GM12878 (cell line): ENCODE measurements around the gene VSTM5. TPM values are rescaled to one million over a fixed set of nuclear protein-coding genes. Genes with fewer than 3 reads are reported as not detected.

ENCODE experiments used
- BRCA1 ChIP-seq: IDR thresholded peaks from 2 replicates; pipeline ENCODE4 v1.6.1; 2011; ENCODE audit warnings: low read depth, low read length, improper control_type of control experiment
- CBFB ChIP-seq: IDR thresholded peaks from 2 replicates; pipeline ENCODE4 v1.6.1; 2016; ENCODE audit warnings: antibody characterized with exemption, low read depth
- CHD1 ChIP-seq: IDR thresholded peaks from 2 replicates; pipeline ENCODE4 v1.6.1; 2012; ENCODE audit warnings: low read depth, low read length, improper control_type of control experiment
- DPF2 ChIP-seq: fragments of 450-650 bp; IDR thresholded peaks from 2 replicates; pipeline ENCODE4 v1.6.1; 2017; ENCODE audit warnings: mild to moderate bottlenecking
- EGR1 ChIP-seq, 2 experiments: IDR thresholded peaks; 1 replicate in 1 of 2; 2 replicates in 1 of 2; pipeline ENCODE4 v1.6.1; 2011 to 2012; ENCODE audit warnings: low read depth in 2 of 2, low read length in 2 of 2, borderline replicate concordance in 1 of 2, mild to moderate bottlenecking in 1 of 2, moderate library complexity in 1 of 2
- ESRRA ChIP-seq: IDR thresholded peaks from 2 replicates; pipeline ENCODE4 v1.6.1; 2012; ENCODE audit warnings: mild to moderate bottlenecking, low read length, improper control_type of control experiment
- HDGF ChIP-seq: fragments of 450-650 bp; IDR thresholded peaks from 2 replicates; pipeline ENCODE4 v1.6.1; 2016; ENCODE audit warnings: antibody characterized with exemption
- IKZF1 ChIP-seq: fragments of 450-650 bp; conservative IDR thresholded peaks from 2 replicates; pipeline ENCODE4 v1.6.1; 2017; ENCODE audit warnings: antibody characterized with exemption, mild to moderate bottlenecking
- IKZF2 ChIP-seq, 2 experiments: fragments of 450-650 bp; IDR thresholded peaks; 2 replicates each; pipeline ENCODE4 v1.6.1; 2017; ENCODE audit warnings: mild to moderate bottlenecking in 2 of 2, moderate library complexity in 2 of 2
- IRF4 ChIP-seq: IDR thresholded peaks from 2 replicates; pipeline ENCODE4 v1.6.1; 2011; ENCODE audit warnings: low read depth, low read length
- KAT2A ChIP-seq: conservative IDR thresholded peaks from 2 replicates; pipeline ENCODE4 v1.6.1; 2011; ENCODE audit warnings: low read depth, low read length; ENCODE audit not compliant: control insufficient read depth
- KLF5 ChIP-seq: fragments of 450-650 bp; IDR thresholded peaks from 2 replicates; pipeline ENCODE4 v1.6.1; 2014; ENCODE audit warnings: mild to moderate bottlenecking; ENCODE audit not compliant: partially characterized antibody
- MEF2A ChIP-seq: IDR thresholded peaks from 2 replicates; pipeline ENCODE4 v1.6.1; 2011; ENCODE audit warnings: low read depth, mild to moderate bottlenecking, low read length, moderate library complexity; ENCODE audit not compliant: insufficient read depth
- MTA2 ChIP-seq: fragments of 450-650 bp; IDR thresholded peaks from 2 replicates; pipeline ENCODE4 v1.6.1; 2016; ENCODE audit warnings: low read depth, mild to moderate bottlenecking, moderate library complexity
- MXI1 ChIP-seq: fragments of 150-350 bp; IDR thresholded peaks from 2 replicates; pipeline ENCODE4 v1.6.1; 2011; ENCODE audit warnings: low read depth, mild to moderate bottlenecking, inconsistent platforms, low read length, improper control_type of control experiment
- MYB ChIP-seq: fragments of 150-350 bp; IDR thresholded peaks from 2 replicates; pipeline ENCODE4 v1.6.1; 2014; ENCODE audit warnings: mild to moderate bottlenecking, low read depth, low read length, borderline replicate concordance
- NR2C1 ChIP-seq: fragments of 450-650 bp; IDR thresholded peaks from 2 replicates; pipeline ENCODE4 v1.6.1; 2017; ENCODE audit warnings: antibody characterized with exemption, mild to moderate bottlenecking, moderate library complexity
- POLR2AphosphoS5 ChIP-seq: IDR thresholded peaks from 2 replicates; pipeline ENCODE4 v1.6.1; 2011; ENCODE audit warnings: mild to moderate bottlenecking, low read length, inconsistent platforms
- POU2F2 ChIP-seq: IDR thresholded peaks from 3 replicates; pipeline ENCODE4 v1.6.1; 2011; ENCODE audit warnings: low read depth, mild to moderate bottlenecking, low read length, borderline replicate concordance
- SIN3A ChIP-seq: IDR thresholded peaks from 2 replicates; pipeline ENCODE4 v1.6.1; 2012; ENCODE audit warnings: low read depth, low read length, improper control_type of control experiment
- SMAD5 ChIP-seq: IDR thresholded peaks from 2 replicates; pipeline ENCODE4 v1.6.1; 2016; ENCODE audit warnings: antibody characterized with exemption, low read depth
- YBX1 ChIP-seq: fragments of 450-650 bp; IDR thresholded peaks from 2 replicates; pipeline ENCODE4 v1.6.1; 2016; ENCODE audit warnings: antibody characterized with exemption
- ZBED1 ChIP-seq: IDR thresholded peaks from 2 replicates; pipeline ENCODE4 v1.6.1; 2016; ENCODE audit warnings: borderline replicate concordance
- ZNF622 ChIP-seq: fragments of 450-650 bp; IDR thresholded peaks from 2 replicates; pipeline ENCODE4 v1.6.1; 2017; ENCODE audit warnings: mild to moderate bottlenecking, inconsistent platforms
- polyA plus RNA-seq, 11 experiments: library from polyadenylated mRNA; depleted of rRNA in 4 of 11; unstranded in 6 of 11; stranded (reverse) in 5 of 11; fragments of >200 nt; fragmentation: Nextera tagmentation in 4 of 11; fragmentation: Illumina TruSeq in 1 of 11; extraction: Ambion mirVana in 4 of 11; extraction: Trizol in 1 of 11; gene quantifications; 1 replicate in 1 of 11; 2 replicates in 10 of 11; pipeline versions ENCODE4 v1.2.1 to v1.2.3, GENCODE V29; 2011 to 2016; ENCODE audit warnings: inconsistent platforms in 2 of 11, missing spikeins in 2 of 11, low read depth in 1 of 11
- total RNA-seq, 4 experiments: library from RNA; depleted of rRNA in 3 of 4; stranded (reverse); fragments of >200 nt in 3 of 4; fragmentation: Illumina TruSeq in 1 of 4; extraction: Trizol in 1 of 4; gene quantifications; 2 replicates each; pipeline versions ENCODE4 v1.2.1 to v1.2.3, GENCODE V29; 2013 to 2021
- TF ChIP-seq, protein P1 (sequence below): fragments of 450-650 bp; IDR thresholded peaks from 2 replicates; pipeline ENCODE4 v1.6.1; 2018; ENCODE audit warnings: mild to moderate bottlenecking, low read depth, moderate library complexity; ENCODE audit not compliant: partially characterized antibody
- TF ChIP-seq, protein P2 (sequence below): fragments of 450-650 bp; IDR thresholded peaks from 2 replicates; pipeline ENCODE4 v1.6.1; 2016; ENCODE audit warnings: mild to moderate bottlenecking
- TF ChIP-seq, protein P3 (sequence below): fragments of 450-650 bp; IDR thresholded peaks from 2 replicates; pipeline ENCODE4 v1.6.1; 2018; ENCODE audit warnings: borderline replicate concordance, mild to moderate bottlenecking; ENCODE audit not compliant: partially characterized antibody

The VSTM5 gene
- total and polyA plus RNA-seq, 10 of the 15 experiments (the other 5 are each of a cell fraction or from before 2014, with no cell fraction given): not detected

DNA sequence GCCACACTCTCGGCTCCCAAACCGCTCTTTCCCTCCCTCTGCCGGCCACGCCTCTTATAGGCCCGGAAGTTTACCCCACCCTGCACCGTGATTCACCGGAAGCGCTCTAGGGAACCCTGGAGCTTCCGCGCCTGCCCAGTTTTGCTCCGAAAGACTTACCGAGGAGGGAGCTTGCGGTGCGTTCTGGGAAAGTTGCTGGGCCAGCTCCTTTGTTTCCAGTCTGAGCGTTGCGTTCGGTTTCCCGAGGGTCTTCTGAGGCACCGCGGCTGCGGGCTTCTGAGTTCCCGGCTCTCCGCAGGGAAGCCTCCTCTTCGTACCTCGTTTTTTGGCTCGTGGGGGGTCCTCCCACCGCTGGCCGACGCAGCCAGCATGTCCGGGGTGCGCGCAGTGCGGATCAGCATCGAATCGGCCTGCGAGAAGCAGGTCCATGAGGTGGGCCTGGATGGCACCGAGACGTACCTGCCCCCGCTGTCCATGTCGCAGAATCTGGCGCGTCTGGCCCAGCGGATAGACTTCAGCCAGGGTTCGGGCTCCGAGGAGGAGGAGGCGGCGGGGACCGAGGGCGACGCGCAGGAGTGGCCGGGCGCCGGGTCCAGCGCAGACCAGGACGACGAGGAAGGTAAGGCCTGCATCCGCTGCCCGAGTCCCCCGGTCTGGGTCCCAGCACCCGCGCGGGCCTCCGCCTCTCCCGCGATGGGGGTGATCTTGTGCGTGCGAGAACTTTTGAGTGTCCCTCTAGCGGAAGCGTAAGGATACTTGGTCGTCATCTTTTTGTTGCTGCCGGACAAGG is 66.1 kb downstream of the VSTM5 start, which contains the start of gene MED17 (continued):
- TF ChIP-seq, protein P1, sequence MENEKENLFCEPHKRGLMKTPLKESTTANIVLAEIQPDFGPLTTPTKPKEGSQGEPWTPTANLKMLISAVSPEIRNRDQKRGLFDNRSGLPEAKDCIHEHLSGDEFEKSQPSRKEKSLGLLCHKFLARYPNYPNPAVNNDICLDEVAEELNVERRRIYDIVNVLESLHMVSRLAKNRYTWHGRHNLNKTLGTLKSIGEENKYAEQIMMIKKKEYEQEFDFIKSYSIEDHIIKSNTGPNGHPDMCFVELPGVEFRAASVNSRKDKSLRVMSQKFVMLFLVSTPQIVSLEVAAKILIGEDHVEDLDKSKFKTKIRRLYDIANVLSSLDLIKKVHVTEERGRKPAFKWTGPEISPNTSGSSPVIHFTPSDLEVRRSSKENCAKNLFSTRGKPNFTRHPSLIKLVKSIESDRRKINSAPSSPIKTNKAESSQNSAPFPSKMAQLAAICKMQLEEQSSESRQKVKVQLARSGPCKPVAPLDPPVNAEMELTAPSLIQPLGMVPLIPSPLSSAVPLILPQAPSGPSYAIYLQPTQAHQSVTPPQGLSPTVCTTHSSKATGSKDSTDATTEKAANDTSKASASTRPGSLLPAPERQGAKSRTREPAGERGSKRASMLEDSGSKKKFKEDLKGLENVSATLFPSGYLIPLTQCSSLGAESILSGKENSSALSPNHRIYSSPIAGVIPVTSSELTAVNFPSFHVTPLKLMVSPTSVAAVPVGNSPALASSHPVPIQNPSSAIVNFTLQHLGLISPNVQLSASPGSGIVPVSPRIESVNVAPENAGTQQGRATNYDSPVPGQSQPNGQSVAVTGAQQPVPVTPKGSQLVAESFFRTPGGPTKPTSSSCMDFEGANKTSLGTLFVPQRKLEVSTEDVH: no peak
- peak; percentile 73; the same call in 1 of the 3 replicates for TF ChIP-seq POU2F2
- TF ChIP-seq MEF2A: no peak
- no peak for TF ChIP-seq IRF4
- no peak for TF ChIP-seq EGR1 (IDR thresholded peaks at IDR 0.05; ENCODE audit: borderline replicate concordance in 1 of 2, low read depth in 2 of 2, low read length in 2 of 2)
- TF ChIP-seq HDGF: no peak
- no peak for TF ChIP-seq MYB
- no peak for TF ChIP-seq YBX1
- TF ChIP-seq BRCA1: no peak
- TF ChIP-seq NR2C1: peak; percentile 52; the same call in 1 of the 2 replicates
- 0 out of 2 replicates have a peak, but pooled peaks have one; percentile 36 for TF ChIP-seq SIN3A
- TF ChIP-seq POLR2AphosphoS5: peak; percentile 95
- TF ChIP-seq MXI1: peak; percentile 75; the same call in 1 of the 2 replicates
- TF ChIP-seq IKZF2 (IDR thresholded peaks at IDR 0.05): no peak
- peak; percentile 91 for TF ChIP-seq SMAD5
- peak; percentile 50 for TF ChIP-seq DPF2
- TF ChIP-seq MTA2: no peak
- TF ChIP-seq ZNF622: no peak
- peak; percentile 57 for TF ChIP-seq IKZF1
- TF ChIP-seq ESRRA: no peak
- TF ChIP-seq CBFB: peak; percentile 75
- no peak for TF ChIP-seq CHD1
- peak; percentile 4; the same call in 1 of the 2 replicates for TF ChIP-seq ZBED1
- peak; percentile 13 for TF ChIP-seq KLF5
- TF ChIP-seq, protein P2, sequence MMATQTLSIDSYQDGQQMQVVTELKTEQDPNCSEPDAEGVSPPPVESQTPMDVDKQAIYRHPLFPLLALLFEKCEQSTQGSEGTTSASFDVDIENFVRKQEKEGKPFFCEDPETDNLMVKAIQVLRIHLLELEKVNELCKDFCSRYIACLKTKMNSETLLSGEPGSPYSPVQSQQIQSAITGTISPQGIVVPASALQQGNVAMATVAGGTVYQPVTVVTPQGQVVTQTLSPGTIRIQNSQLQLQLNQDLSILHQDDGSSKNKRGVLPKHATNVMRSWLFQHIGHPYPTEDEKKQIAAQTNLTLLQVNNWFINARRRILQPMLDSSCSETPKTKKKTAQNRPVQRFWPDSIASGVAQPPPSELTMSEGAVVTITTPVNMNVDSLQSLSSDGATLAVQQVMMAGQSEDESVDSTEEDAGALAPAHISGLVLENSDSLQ: no peak
- TF ChIP-seq, protein P3, sequence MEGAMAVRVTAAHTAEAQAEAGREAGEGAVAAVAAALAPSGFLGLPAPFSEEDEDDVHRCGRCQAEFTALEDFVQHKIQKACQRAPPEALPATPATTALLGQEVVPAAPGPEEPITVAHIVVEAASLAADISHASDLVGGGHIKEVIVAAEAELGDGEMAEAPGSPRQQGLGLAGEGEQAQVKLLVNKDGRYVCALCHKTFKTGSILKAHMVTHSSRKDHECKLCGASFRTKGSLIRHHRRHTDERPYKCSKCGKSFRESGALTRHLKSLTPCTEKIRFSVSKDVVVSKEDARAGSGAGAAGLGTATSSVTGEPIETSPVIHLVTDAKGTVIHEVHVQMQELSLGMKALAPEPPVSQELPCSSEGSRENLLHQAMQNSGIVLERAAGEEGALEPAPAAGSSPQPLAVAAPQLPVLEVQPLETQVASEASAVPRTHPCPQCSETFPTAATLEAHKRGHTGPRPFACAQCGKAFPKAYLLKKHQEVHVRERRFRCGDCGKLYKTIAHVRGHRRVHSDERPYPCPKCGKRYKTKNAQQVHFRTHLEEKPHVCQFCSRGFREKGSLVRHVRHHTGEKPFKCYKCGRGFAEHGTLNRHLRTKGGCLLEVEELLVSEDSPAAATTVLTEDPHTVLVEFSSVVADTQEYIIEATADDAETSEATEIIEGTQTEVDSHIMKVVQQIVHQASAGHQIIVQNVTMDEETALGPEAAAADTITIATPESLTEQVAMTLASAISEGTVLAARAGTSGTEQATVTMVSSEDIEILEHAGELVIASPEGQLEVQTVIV: peak; percentile 39
- TF ChIP-seq KAT2A: no peak
